Body of pancreas (tissue), 4 donors: ENCODE results near the gene SRRM1.

Source experiments
- POLR2A ChIP-seq, 3 donors: fragments of 450-650 bp; IDR thresholded peaks; one replicate each; pipeline ENCODE4 v1.6.1; 2016; ENCODE audit warnings: antibody characterized with exemption in 3 of 3, mild to moderate bottlenecking in 2 of 3
- TF ChIP-seq, protein P1 (sequence below), 7 experiments: fragments of 450-650 bp in 4 of 7; fragments of 200-600 bp in 3 of 7; sonication (generic) in 3 of 7; IDR thresholded peaks; one replicate each; pipeline ENCODE4 v1.5.1; 2016 to 2019; ENCODE audit warnings: antibody characterized with exemption in 7 of 7

DNA sequence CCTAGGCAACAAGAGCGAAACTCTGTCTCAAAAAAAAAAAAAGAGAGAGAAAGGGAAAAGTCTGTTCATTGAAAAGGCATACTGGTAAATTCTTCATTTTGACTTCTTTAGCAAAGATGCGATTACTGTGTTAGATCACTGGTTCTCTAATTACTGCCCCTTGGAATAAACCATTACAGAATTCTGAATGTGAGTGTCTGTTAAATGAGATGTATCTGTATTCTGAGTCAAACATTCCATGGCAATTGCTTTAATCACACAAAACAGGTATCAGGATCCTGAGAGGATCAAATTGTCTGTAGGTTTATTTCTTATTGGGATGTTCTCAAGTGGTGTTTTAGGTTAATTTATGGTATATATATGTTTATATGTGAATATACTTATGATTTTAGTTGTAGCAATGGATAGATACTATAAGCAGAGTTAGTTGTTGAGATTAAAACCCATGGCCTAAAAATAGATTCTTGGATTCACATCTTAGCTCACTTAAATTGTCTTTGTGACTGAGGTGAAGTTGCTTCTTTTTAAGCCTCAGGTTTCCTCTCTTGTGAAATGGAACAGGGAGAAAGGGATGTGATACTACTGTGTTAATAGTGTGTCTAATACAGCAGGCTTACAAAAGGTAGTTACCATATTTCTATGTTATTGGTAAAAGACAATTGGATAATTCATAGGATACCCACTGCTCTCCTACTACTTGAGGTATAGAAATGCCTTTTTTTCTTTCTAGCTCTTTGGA, 16.2 kb downstream of the SRRM1 start:
- no peak for TF ChIP-seq POLR2A (IDR thresholded peaks at IDR 0.05)
- TF ChIP-seq, protein P1, sequence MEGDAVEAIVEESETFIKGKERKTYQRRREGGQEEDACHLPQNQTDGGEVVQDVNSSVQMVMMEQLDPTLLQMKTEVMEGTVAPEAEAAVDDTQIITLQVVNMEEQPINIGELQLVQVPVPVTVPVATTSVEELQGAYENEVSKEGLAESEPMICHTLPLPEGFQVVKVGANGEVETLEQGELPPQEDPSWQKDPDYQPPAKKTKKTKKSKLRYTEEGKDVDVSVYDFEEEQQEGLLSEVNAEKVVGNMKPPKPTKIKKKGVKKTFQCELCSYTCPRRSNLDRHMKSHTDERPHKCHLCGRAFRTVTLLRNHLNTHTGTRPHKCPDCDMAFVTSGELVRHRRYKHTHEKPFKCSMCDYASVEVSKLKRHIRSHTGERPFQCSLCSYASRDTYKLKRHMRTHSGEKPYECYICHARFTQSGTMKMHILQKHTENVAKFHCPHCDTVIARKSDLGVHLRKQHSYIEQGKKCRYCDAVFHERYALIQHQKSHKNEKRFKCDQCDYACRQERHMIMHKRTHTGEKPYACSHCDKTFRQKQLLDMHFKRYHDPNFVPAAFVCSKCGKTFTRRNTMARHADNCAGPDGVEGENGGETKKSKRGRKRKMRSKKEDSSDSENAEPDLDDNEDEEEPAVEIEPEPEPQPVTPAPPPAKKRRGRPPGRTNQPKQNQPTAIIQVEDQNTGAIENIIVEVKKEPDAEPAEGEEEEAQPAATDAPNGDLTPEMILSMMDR (IDR thresholded peaks at IDR 0.05) = no peak
